Activated CD8-positive, alpha-beta T cell treated with anti-CD3 and anti-CD28 coated beads for 36 hours (primary cell): Measurements from ENCODE around the gene MAP3K4. TPM values are rescaled to one million over a fixed set of nuclear protein-coding genes. Genes with fewer than 3 reads are reported as not detected.

ENCODE experiments used
- ATAC-seq: fragments of 200-7000 bp; cut with Tn5 transposase; one replicate; pipeline ENCODE4 v1.10.0; 2021; ENCODE audit warnings: mild to moderate bottlenecking, moderate library complexity
- CTCF ChIA-PET: fragments of 350-600 bp; sonication (Branson Sonifier 250); formaldehyde crosslinking; loops from one replicate; lab custom pipeline; 2021; ENCODE audit warnings: antibody characterized with exemption; lab: Charles Lee
- POLR2A ChIA-PET: fragments of 350-600 bp; sonication (Branson Sonifier 250); formaldehyde crosslinking; loops from one replicate; lab custom pipeline; 2021; ENCODE audit warnings: antibody characterized with exemption; lab: Charles Lee
- DNase-seq: peaks from one replicate; pipeline ENCODE4 v3.0.0-alpha.2; 2020
- H3K27ac Mint-ChIP-seq: one replicate; pipeline ENCODE4 v1.8.0; 2021; ENCODE audit warnings: mild to moderate bottlenecking, mixed read lengths
- H3K27me3 Mint-ChIP-seq: one replicate; pipeline ENCODE4 v1.8.0; 2021; ENCODE audit warnings: mixed read lengths
- H3K36me3 Mint-ChIP-seq: one replicate; pipeline ENCODE4 v1.8.0; 2021; ENCODE audit warnings: low read depth, mixed read lengths
- H3K4me1 Mint-ChIP-seq: one replicate; pipeline ENCODE4 v1.8.0; 2021; ENCODE audit warnings: low read depth, mixed read lengths
- H3K4me3 Mint-ChIP-seq: one replicate; pipeline ENCODE4 v1.8.0; 2021; ENCODE audit warnings: mild to moderate bottlenecking, moderate library complexity, mixed read lengths
- H3K9me3 Mint-ChIP-seq: one replicate; pipeline ENCODE4 v1.8.0; 2021; ENCODE audit warnings: mixed read lengths
- intact Hi-C: fragments of 100-400 bp; cut with micrococcal nuclease; formaldehyde crosslinking; loops from one replicate; pipeline ENCODE4 v1.10.0; 2022
- total RNA-seq, 2 experiments: library from RNA; stranded (reverse); gene quantifications; one replicate each; pipeline ENCODE4 v1.2.3, GENCODE V29; 2021
- TF ChIP-seq, protein P1 (sequence below): fragments of 200-600 bp; IDR thresholded peaks from one replicate; pipeline ENCODE4 v1.8.0; 2022; ENCODE audit warnings: antibody characterized with exemption, mild to moderate bottlenecking

MAP3K4 gene
- total RNA-seq, 2 experiments from 2014 or later: 31.3 to 48.7 TPM

- Mint-ChIP-seq H3K27me3 (no peaks in the 10 kb centered on the region), H3K36me3 (peaks cover 16% of the 10 kb centered on the region), H3K9me3 (peaks cover 1% of the 10 kb centered on the region), H3K27ac (no peak overlapping the region), H3K4me1 (peaks cover 9% of the 10 kb centered on the region), H3K4me3 (no peak overlapping the region)
- TF ChIP-seq, protein P1, sequence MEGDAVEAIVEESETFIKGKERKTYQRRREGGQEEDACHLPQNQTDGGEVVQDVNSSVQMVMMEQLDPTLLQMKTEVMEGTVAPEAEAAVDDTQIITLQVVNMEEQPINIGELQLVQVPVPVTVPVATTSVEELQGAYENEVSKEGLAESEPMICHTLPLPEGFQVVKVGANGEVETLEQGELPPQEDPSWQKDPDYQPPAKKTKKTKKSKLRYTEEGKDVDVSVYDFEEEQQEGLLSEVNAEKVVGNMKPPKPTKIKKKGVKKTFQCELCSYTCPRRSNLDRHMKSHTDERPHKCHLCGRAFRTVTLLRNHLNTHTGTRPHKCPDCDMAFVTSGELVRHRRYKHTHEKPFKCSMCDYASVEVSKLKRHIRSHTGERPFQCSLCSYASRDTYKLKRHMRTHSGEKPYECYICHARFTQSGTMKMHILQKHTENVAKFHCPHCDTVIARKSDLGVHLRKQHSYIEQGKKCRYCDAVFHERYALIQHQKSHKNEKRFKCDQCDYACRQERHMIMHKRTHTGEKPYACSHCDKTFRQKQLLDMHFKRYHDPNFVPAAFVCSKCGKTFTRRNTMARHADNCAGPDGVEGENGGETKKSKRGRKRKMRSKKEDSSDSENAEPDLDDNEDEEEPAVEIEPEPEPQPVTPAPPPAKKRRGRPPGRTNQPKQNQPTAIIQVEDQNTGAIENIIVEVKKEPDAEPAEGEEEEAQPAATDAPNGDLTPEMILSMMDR: no peak
- ATAC-seq (no peak), DNase-seq (no peak)
- POLR2A ChIA-PET: no interaction called here
- CTCF ChIA-PET: no interaction called here
- intact Hi-C loops: no loop called here
Measured at GRCh38 chr6:161064915-161065314, 73.3 kb downstream of the MAP3K4 start.

GRCh38 chr6:161066511-161066910 lies 74.9 kb downstream of the MAP3K4 start:
- TF ChIP-seq, protein P1: no peak
- ChIA-PET POLR2A (no interaction called here), CTCF (no interaction called here)
- Mint-ChIP-seq H3K9me3 (no peaks in the 10 kb centered on the region), H3K4me1 (peaks cover 9% of the 10 kb centered on the region), H3K4me3 (no peak overlapping the region), H3K27me3 (no peaks in the 10 kb centered on the region), H3K36me3 (peaks cover 11% of the 10 kb centered on the region), H3K27ac (no peak overlapping the region)
- intact Hi-C loops: no loop called here
- DNase-seq: no peak
- no peak for ATAC-seq

- Mint-ChIP-seq H3K27ac (no peak overlapping the region), H3K4me1 (peaks cover 9% of the 10 kb centered on the region), H3K36me3 (peaks cover 11% of the 10 kb centered on the region), H3K27me3 (no peaks in the 10 kb centered on the region), H3K4me3 (no peak overlapping the region), H3K9me3 (no peaks in the 10 kb centered on the region)
- DNase-seq (no peak), ATAC-seq (no peak)
- TF ChIP-seq, protein P1: no peak
- ChIA-PET CTCF (interaction anchor here (0.9 kb wide), 1 partner anchor 303 kb away, joined by 3 read pairs; no protein-coding TSS in a partner anchor), POLR2A (no interaction called here)
- intact Hi-C loops: no loop called here
Measured at GRCh38 chr6:161067749-161068148, 76.2 kb downstream of the MAP3K4 start.

GRCh38 chr6:161068321-161068741 lies 76.8 kb downstream of the MAP3K4 start:
- ChIA-PET CTCF (interaction anchor here (0.9 kb wide), 1 partner anchor 302 kb away, joined by 3 read pairs; no protein-coding TSS in a partner anchor), POLR2A (no interaction called here)
- H3K27me3 Mint-ChIP-seq: no peaks in the 10 kb centered on the region
- H3K27ac Mint-ChIP-seq: no peak overlapping the region
- DNase-seq (no peak), ATAC-seq (no peak)
- TF ChIP-seq, protein P1: no peak
- intact Hi-C loops: no loop called here
- peaks cover 5% of the 10 kb centered on the region for H3K4me1 Mint-ChIP-seq
- no peaks in the 10 kb centered on the region for H3K9me3 Mint-ChIP-seq
- no peak overlapping the region for H3K4me3 Mint-ChIP-seq
- peaks cover 13% of the 10 kb centered on the region for H3K36me3 Mint-ChIP-seq

GRCh38 chr6:161073930-161074329 lies 82.4 kb downstream of the MAP3K4 start:
- intact Hi-C loops: no loop called here
- TF ChIP-seq, protein P1: no peak
- CTCF ChIA-PET: no interaction called here
- no peak for ATAC-seq
- POLR2A ChIA-PET: interaction anchor here (0.6 kb wide), 1 partner anchor 486 kb away, joined by 3 read pairs; no protein-coding TSS in a partner anchor
- peaks cover 5% of the 10 kb centered on the region for H3K4me1 Mint-ChIP-seq
- no peak overlapping the region for H3K27ac Mint-ChIP-seq
- H3K36me3 Mint-ChIP-seq: peaks cover 5% of the 10 kb centered on the region
- H3K27me3 Mint-ChIP-seq: no peaks in the 10 kb centered on the region
- H3K9me3 Mint-ChIP-seq: no peaks in the 10 kb centered on the region
- no peak for DNase-seq
- no peak overlapping the region for H3K4me3 Mint-ChIP-seq
